ENCODE measurements around the gene KLF3.

DNA sequence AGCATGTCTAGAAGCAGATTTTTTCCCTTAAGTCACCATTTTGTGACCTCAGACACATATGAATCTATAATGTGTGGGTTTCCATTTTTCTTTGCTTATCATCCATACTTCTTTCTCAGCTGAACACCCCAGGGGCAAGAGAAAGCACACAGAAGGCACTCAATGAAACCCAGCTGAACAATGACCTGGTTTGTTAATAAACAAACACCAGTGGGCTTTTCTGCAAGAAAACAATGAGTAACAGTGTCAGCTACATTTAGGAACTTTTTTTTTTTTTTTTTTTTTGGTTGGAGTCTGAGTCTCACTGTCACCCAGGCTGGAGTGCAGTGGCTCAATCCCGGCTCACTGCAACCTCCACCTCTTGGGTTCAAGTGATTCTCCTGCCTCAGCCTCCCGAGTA is 40.7 kb upstream of the KLF3 start:
- TF ChIP-seq, protein P1, sequence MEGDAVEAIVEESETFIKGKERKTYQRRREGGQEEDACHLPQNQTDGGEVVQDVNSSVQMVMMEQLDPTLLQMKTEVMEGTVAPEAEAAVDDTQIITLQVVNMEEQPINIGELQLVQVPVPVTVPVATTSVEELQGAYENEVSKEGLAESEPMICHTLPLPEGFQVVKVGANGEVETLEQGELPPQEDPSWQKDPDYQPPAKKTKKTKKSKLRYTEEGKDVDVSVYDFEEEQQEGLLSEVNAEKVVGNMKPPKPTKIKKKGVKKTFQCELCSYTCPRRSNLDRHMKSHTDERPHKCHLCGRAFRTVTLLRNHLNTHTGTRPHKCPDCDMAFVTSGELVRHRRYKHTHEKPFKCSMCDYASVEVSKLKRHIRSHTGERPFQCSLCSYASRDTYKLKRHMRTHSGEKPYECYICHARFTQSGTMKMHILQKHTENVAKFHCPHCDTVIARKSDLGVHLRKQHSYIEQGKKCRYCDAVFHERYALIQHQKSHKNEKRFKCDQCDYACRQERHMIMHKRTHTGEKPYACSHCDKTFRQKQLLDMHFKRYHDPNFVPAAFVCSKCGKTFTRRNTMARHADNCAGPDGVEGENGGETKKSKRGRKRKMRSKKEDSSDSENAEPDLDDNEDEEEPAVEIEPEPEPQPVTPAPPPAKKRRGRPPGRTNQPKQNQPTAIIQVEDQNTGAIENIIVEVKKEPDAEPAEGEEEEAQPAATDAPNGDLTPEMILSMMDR (IDR thresholded peaks at IDR 0.05; ENCODE audit: low read depth, low read length, poor library complexity, severe bottlenecking): no peak
- no peak for TF ChIP-seq EZH2phosphoT487 (IDR thresholded peaks at IDR 0.05; ENCODE audit: borderline replicate concordance, low read length)
